Osteocyte (in vitro differentiated cells): ENCODE results near the gene TPST2. TPM values are rescaled to one million over a fixed set of nuclear protein-coding genes. Genes with fewer than 3 reads are reported as not detected.

ENCODE experiments used
- DNase-seq: peaks from one replicate; pipeline ENCODE4 v3.0.0; 2021; ENCODE audit warnings: mixed read lengths; ENCODE audit not compliant: unreplicated experiment; ENCODE audit errors: extremely low spot score
- H3K27ac Mint-ChIP-seq: one replicate; pipeline ENCODE4 v1.8.0; 2021; ENCODE audit warnings: mild to moderate bottlenecking, mixed read lengths; ENCODE audit not compliant: unreplicated experiment
- H3K27me3 Mint-ChIP-seq: one replicate; pipeline ENCODE4 v1.8.0; 2021; ENCODE audit warnings: mixed read lengths; ENCODE audit not compliant: unreplicated experiment
- H3K36me3 Mint-ChIP-seq: one replicate; pipeline ENCODE4 v1.8.0; 2021; ENCODE audit warnings: mixed read lengths; ENCODE audit not compliant: unreplicated experiment
- H3K4me1 Mint-ChIP-seq: one replicate; pipeline ENCODE4 v1.8.0; 2021; ENCODE audit warnings: mixed read lengths; ENCODE audit not compliant: unreplicated experiment
- H3K4me3 Mint-ChIP-seq: one replicate; pipeline ENCODE4 v1.8.0; 2021; ENCODE audit warnings: mild to moderate bottlenecking, moderate library complexity, mixed read lengths; ENCODE audit not compliant: unreplicated experiment
- H3K9me3 Mint-ChIP-seq: one replicate; pipeline ENCODE4 v1.8.0; 2021; ENCODE audit warnings: mixed read lengths; ENCODE audit not compliant: unreplicated experiment
- total RNA-seq: library from RNA; stranded (reverse); gene quantifications from 2 replicates; pipeline ENCODE4 v1.2.1, GENCODE V29; 2021
- TF ChIP-seq, protein P1 (sequence below): fragments of 200-600 bp; sonication (generic); IDR thresholded peaks from 2 replicates; pipeline ENCODE4 v1.5.0; 2021; ENCODE audit warnings: antibody characterized with exemption, mild to moderate bottlenecking, moderate library complexity

The TPST2 gene
- total RNA-seq, 1 donor from 2014 or later = 16.3 TPM

DNA sequence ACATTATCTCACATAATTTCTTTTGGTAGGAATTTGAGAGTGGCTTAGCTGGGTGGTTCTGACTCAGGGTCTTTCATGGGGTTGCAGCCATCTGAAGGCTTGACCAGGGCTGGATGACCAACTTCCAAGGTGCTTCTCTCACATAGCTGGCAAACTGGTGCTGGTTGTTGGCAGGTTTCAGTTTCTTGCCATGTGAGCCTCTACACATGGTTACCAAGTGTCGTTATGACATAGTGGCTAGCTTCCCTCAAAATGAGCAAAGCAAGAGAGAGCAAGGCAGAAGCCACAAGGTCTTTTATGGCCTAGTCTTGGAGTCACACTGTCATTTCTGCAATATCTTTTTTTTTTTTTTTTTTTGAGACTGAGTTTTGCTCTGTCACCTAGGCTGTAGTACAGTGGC, 73.4 kb downstream of the TPST2 start:
- TF ChIP-seq, protein P1, sequence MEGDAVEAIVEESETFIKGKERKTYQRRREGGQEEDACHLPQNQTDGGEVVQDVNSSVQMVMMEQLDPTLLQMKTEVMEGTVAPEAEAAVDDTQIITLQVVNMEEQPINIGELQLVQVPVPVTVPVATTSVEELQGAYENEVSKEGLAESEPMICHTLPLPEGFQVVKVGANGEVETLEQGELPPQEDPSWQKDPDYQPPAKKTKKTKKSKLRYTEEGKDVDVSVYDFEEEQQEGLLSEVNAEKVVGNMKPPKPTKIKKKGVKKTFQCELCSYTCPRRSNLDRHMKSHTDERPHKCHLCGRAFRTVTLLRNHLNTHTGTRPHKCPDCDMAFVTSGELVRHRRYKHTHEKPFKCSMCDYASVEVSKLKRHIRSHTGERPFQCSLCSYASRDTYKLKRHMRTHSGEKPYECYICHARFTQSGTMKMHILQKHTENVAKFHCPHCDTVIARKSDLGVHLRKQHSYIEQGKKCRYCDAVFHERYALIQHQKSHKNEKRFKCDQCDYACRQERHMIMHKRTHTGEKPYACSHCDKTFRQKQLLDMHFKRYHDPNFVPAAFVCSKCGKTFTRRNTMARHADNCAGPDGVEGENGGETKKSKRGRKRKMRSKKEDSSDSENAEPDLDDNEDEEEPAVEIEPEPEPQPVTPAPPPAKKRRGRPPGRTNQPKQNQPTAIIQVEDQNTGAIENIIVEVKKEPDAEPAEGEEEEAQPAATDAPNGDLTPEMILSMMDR = no peak
- Mint-ChIP-seq H3K9me3 (no peaks in the 10 kb centered on the region), H3K27ac (no peak overlapping the region), H3K36me3 (no peaks in the 10 kb centered on the region), H3K4me1 (peaks cover 27% of the 10 kb centered on the region), H3K4me3 (no peak overlapping the region), H3K27me3 (no peaks in the 10 kb centered on the region)
- DNase-seq = no peak

DNA sequence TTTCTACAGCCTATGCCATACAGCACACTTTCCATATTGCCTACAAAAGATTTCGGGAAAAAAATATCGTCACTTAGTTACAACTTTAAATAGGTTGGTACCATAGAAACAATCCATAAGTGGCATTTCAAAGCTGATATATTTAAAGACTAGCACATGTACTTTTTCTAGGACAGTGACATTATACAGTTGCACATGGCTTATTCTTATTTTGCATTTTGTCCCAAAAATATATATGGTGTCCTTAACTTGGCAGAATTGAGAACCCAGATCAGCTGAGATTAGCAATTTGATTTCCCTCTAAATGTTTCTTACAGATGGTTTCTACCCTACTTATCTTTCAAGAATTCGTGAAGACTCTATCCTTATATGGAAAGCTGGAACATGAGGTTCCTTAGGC, 74.0 kb downstream of the TPST2 start:
- peaks cover 32% of the 10 kb centered on the region for H3K4me1 Mint-ChIP-seq
- H3K36me3 Mint-ChIP-seq = no peaks in the 10 kb centered on the region
- no peak overlapping the region for H3K4me3 Mint-ChIP-seq
- DNase-seq = no peak
- no peaks in the 10 kb centered on the region for H3K27me3 Mint-ChIP-seq
- no peak overlapping the region for H3K27ac Mint-ChIP-seq
- TF ChIP-seq, protein P1 = no peak
- no peaks in the 10 kb centered on the region for H3K9me3 Mint-ChIP-seq

DNA sequence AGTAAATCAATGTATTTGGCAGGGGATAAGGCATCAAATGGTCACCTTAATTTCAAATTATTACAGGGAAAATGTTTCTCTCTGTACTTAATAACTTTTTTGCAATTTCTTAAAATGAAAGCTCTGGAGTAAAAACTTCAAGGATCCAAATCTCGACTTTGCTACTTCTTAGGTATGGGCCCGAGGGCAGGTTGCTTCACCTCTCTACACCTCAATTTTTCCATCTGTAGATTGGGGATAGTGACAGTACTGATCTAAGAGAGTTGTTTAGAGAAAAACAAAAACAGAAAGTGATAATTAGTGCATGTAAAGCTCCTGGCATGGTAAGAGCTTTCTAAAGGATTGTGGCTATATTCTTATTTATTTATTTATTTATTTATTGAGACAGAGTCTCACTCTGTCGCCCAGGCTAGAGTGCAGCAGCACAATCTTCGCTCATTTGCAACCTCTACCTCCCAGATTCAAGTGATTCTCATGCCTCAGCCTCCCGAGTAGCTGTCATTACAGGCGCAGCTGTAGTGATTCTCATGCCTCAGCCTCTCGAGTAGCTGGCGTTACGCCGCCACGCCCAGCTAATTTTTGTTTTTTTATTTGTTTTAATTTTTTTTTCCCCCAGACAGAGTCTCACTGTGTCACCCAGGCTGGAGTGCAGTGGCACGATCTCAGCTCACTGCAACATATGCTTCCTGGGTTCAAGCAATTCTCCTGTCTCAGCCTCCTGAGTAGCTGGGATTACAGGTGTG, 75.3 kb downstream of the TPST2 start:
- no peak for DNase-seq
- no peaks in the 10 kb centered on the region for H3K9me3 Mint-ChIP-seq
- H3K27ac Mint-ChIP-seq = no peak overlapping the region
- peak overlapping the region; percentile 22 for H3K4me3 Mint-ChIP-seq
- peaks cover 4% of the 10 kb centered on the region for H3K36me3 Mint-ChIP-seq
- TF ChIP-seq, protein P1 = no peak
- H3K27me3 Mint-ChIP-seq = no peaks in the 10 kb centered on the region
- peaks cover 36% of the 10 kb centered on the region for H3K4me1 Mint-ChIP-seq

DNA sequence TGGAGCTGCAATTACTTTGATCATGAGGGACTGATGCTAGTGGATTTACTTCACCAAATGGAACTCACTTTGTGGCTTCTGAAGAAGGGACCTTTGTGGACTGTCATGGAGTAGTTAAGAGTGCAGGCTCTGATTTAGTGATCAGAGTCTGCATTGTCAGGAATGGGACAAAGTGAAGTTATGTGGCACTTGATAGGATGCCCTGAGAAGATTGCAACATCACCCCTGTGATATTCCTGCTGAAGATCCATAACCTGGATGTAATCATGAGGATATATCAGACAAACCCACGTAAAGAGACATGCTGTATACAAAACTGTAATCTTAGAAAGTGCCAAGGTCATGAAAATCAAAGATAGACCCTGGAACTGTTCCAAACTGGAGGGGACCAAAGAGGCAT, 76.1 kb downstream of the TPST2 start:
- no peaks in the 10 kb centered on the region for H3K27me3 Mint-ChIP-seq
- H3K4me1 Mint-ChIP-seq = peaks cover 36% of the 10 kb centered on the region
- no peak for DNase-seq
- H3K36me3 Mint-ChIP-seq = peaks cover 10% of the 10 kb centered on the region
- H3K4me3 Mint-ChIP-seq = peak overlapping the region; percentile 99
- H3K27ac Mint-ChIP-seq = no peak overlapping the region
- TF ChIP-seq, protein P1 = no peak
- H3K9me3 Mint-ChIP-seq = no peaks in the 10 kb centered on the region

DNA sequence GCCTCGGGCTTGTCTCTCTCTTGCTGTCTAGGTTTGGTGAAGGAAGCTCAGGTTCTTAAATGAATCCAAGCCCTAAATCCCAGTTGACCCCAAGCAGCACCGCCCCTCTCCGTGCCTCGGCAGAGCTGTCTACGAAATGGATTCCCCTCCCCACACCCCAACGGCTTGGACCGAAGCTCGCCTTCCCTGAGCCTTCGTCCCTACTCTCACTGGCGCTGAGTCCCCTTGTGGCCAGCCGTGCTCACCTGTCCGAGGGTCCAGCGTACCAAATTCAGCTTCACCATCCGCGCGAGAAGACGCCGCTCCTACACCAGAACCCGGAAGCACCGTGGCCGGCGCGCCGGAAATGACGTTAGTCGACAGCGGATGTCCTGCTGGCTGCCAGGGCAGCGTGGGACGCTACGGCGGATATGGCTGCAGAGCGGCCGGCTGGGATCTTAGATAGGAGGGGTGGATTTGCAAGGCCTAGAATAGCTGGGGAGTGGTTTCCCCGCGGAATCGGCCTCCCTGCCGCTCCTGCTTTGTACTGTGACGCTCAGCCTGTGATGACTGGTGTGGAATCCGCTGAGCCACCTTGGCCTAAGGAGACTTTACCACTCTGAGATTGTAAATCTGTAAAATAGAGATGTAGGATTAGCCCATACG, 77.7 kb downstream of the TPST2 start, which contains the start of gene TFIP11:
Gene TFIP11, minus strand, starts transcription at position 325 of the 645 bp plus-strand sequence. CDS start 2,201 bp downstream, outside the sequence.
- Mint-ChIP-seq H3K27ac (peak within 1 kb of the TSS; percentile 97), H3K4me3 (peak within 1 kb of the TSS; percentile 99), H3K27me3 (no peaks in the 10 kb centered on the region), H3K9me3 (no peaks in the 10 kb centered on the region), H3K36me3 (peaks cover 10% of the 10 kb centered on the region), H3K4me1 (peaks cover 36% of the 10 kb centered on the region)
- TF ChIP-seq, protein P1 = no peak
- peak; percentile 95 for DNase-seq
